Measurements from ENCODE around the gene VGF.

VGF gene

GRCh38 chr7:101185258-101185839 lies 20.0 kb upstream of the VGF start:
- TF ChIP-seq, protein P1, sequence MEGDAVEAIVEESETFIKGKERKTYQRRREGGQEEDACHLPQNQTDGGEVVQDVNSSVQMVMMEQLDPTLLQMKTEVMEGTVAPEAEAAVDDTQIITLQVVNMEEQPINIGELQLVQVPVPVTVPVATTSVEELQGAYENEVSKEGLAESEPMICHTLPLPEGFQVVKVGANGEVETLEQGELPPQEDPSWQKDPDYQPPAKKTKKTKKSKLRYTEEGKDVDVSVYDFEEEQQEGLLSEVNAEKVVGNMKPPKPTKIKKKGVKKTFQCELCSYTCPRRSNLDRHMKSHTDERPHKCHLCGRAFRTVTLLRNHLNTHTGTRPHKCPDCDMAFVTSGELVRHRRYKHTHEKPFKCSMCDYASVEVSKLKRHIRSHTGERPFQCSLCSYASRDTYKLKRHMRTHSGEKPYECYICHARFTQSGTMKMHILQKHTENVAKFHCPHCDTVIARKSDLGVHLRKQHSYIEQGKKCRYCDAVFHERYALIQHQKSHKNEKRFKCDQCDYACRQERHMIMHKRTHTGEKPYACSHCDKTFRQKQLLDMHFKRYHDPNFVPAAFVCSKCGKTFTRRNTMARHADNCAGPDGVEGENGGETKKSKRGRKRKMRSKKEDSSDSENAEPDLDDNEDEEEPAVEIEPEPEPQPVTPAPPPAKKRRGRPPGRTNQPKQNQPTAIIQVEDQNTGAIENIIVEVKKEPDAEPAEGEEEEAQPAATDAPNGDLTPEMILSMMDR (IDR thresholded peaks at IDR 0.05): no peak
- intact Hi-C loops (cut with DNase I; ENCODE audit: low total_unique reads): no loop called here
- H3K27me3 ChIP-seq: peaks cover 0 to 45% of the 10 kb centered on the region in 2 donors

DNA sequence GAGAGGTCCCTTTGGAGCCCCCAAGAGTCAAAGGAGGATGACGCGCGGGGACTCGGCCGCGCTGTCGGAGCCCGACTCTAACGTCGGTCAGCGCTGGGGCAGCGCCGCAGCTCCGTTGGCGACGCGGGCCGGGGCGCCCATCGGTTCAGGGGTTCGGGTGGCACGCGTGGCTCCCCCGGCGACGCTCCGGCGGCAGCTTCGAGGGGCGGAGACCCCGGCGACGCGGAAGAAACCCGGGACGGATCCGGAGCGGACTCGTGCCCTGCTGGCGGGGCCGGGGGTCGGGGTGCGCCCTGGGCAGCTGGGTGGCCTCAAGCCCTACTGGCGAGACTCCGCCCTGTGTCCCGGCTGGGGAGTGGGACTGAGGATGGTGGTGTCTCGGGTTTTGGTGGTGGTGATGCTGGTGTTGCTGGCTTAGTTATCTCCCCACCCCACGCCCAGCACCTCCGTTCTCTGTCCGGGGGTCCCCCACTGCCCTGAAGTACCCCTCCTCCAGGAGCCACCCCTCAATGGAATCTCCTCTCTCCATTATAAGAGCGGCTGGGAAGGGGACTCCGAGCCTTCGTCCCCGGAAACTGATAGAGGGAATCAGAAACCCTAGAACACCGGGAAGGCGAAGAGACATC lies 14.9 kb upstream of the VGF start, which contains the start of gene NAT16:
Gene NAT16, minus strand, starts transcription at position 164 of the 626 bp plus-strand sequence. CDS start 5,486 bp downstream, outside the sequence.
- H3K36me3 ChIP-seq: no peaks in the 10 kb centered on the region
- H3K4me1 ChIP-seq: peaks cover 0 to 16% (median 14%) of the 10 kb centered on the region in 4 donors
- peaks cover 0 to 87% of the 10 kb centered on the region in 2 donors for H3K27me3 ChIP-seq
- TF ChIP-seq, protein P1 (IDR thresholded peaks at IDR 0.05): no peak
- intact Hi-C loops (cut with DNase I; ENCODE audit: low total_unique reads): no loop called here
- H3K4me3 ChIP-seq: no peak within 1 kb of the TSS
- no peaks in the 10 kb centered on the region for H3K9me3 ChIP-seq
- no peak within 1 kb of the TSS for H3K27ac ChIP-seq
- DNase-seq: no peak

More at GRCh38 chr7:101185258-101185839, 20.0 kb upstream of the VGF start:
- no peak overlapping the region for H3K27ac ChIP-seq
- H3K4me3 ChIP-seq: no peak overlapping the region
- no peaks in the 10 kb centered on the region for H3K36me3 ChIP-seq
- DNase-seq: no peak
- no peaks in the 10 kb centered on the region for H3K4me1 ChIP-seq
- H3K9me3 ChIP-seq: no peaks in the 10 kb centered on the region

- Histone ChIP-seq H3K4me1 (peaks cover 0 to 16% (median 14%) of the 10 kb centered on the region in 4 donors), H3K9me3 (no peaks in the 10 kb centered on the region), H3K27ac (no peak overlapping the region), H3K4me3 (no peak overlapping the region), H3K36me3 (no peaks in the 10 kb centered on the region), H3K27me3 (peaks cover 0 to 92% of the 10 kb centered on the region in 2 donors)
- TF ChIP-seq, protein P1 (IDR thresholded peaks at IDR 0.05): no peak
- no peak for DNase-seq
- intact Hi-C loops (cut with DNase I; ENCODE audit: low total_unique reads): no loop called here
Measured at GRCh38 chr7:101179713-101180112, 14.3 kb upstream of the VGF start.

GRCh38 chr7:101179117-101179516 lies 13.7 kb upstream of the VGF start:
- TF ChIP-seq, protein P1 (IDR thresholded peaks at IDR 0.05): no peak
- no peak overlapping the region for H3K27ac ChIP-seq
- peaks cover 0 to 97% of the 10 kb centered on the region in 2 donors for H3K27me3 ChIP-seq
- peaks cover 0 to 22% (median 17%) of the 10 kb centered on the region in 4 donors for H3K4me1 ChIP-seq
- DNase-seq: no peak
- H3K36me3 ChIP-seq: no peaks in the 10 kb centered on the region
- intact Hi-C loops (cut with DNase I; ENCODE audit: low total_unique reads): no loop called here
- H3K4me3 ChIP-seq: no peak overlapping the region
- H3K9me3 ChIP-seq: no peaks in the 10 kb centered on the region

- DNase-seq: no peak
- H3K27ac ChIP-seq: no peak overlapping the region
- H3K4me3 ChIP-seq: no peak overlapping the region
- no peaks in the 10 kb centered on the region for H3K36me3 ChIP-seq
- TF ChIP-seq, protein P1 (IDR thresholded peaks at IDR 0.05): no peak
- intact Hi-C loops (cut with DNase I; ENCODE audit: low total_unique reads): no loop called here
- H3K27me3 ChIP-seq: peaks cover 7 to 97% of the 10 kb centered on the region in 2 donors
- no peaks in the 10 kb centered on the region for H3K9me3 ChIP-seq
- H3K4me1 ChIP-seq: peaks cover 4 to 37% (median 29%) of the 10 kb centered on the region in 4 donors
Measured at GRCh38 chr7:101177644-101178043, 12.3 kb upstream of the VGF start.
